AG04450 (cell line): ENCODE data around the gene H6PD. TPM values are rescaled to one million over a fixed set of nuclear protein-coding genes. Genes with fewer than 3 reads are reported as not detected.

ENCODE experiments used
- CTCF ChIA-PET: fragments of 300-600, 350-600 bp; formaldehyde crosslinking; extraction: SDS; loops from one replicate; lab custom pipeline; 2022; ENCODE audit warnings: antibody characterized with exemption, inconsistent platforms; lab: Charles Lee
- POLR2A ChIA-PET: fragments of 350-600 bp; formaldehyde crosslinking; extraction: SDS; loops from one replicate; lab custom pipeline; 2021; ENCODE audit warnings: antibody characterized with exemption, inconsistent platforms; lab: Yijun Ruan, JAX
- DNase-seq: peaks from one replicate; pipeline ENCODE4 v3.0.0-alpha.2; 2011; ENCODE audit warnings: low read depth, low spot score
- H3K27ac ChIP-seq: one replicate; pipeline ENCODE4 v1.5.1; 2012; ENCODE audit warnings: low read depth, low read length, control low read depth
- H3K27me3 ChIP-seq: one replicate; pipeline ENCODE4 v1.6.0; 2012; ENCODE audit warnings: low read length; ENCODE audit not compliant: control insufficient read depth, insufficient read depth
- H3K4me3 ChIP-seq: 2 replicates; pipeline ENCODE4 v1.5.1; 2011; ENCODE audit warnings: mild to moderate bottlenecking, low read depth, low read length, control low read depth
- H3K9me3 ChIP-seq: 2 replicates; pipeline ENCODE4 v1.5.1; 2012; ENCODE audit warnings: low read length; ENCODE audit not compliant: control insufficient read depth, insufficient read depth
- CTCF ChIP-seq: IDR thresholded peaks from 2 replicates; pipeline ENCODE4 v1.5.1; 2011; ENCODE audit warnings: low read depth, low read length, control low read depth, inconsistent platforms
- polyA plus RNA-seq: library from polyadenylated mRNA; depleted of rRNA; stranded (reverse); fragments of >200 nt; gene quantifications from 2 replicates; pipeline ENCODE4 v1.2.3, GENCODE V29; 2011

H6PD gene
- polyA plus RNA-seq, 1 experiment = 18.3 TPM

DNA sequence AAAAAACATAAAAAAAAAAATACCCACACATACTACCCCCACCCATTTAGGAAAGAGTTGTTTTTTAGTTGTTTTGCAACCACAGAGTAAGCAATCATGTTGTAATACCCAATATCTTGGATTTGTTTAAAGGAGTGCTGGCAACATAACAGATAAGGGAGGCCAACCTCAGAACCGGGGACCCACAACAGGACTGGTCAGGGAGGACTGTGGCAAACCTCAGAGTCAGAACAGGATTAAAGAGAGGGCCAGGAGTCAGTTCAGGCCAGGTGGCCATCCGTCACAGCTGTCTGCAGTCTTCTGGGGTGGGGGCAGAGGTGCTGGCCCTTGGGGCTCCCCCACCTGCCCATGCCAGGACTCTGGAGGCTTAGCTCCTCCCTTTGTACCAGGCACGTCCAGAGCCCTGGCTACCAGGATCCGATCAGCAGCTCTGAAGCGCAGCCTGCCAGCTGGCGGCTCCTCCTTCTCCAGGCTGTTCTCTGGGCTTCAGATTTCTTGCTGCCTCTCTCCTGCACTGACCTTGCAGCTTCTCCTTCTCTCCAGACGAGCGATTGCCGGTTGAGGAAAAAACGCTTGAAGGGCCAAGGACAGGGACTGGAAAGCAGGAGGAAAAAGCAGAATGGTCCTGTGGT is 7.9 kb downstream of the H6PD start:
- Histone ChIP-seq H3K9me3 (no peaks in the 10 kb centered on the region), H3K4me3 (no peak overlapping the region), H3K27me3 (no peaks in the 10 kb centered on the region), H3K27ac (no peak overlapping the region)
- ChIA-PET CTCF (interaction anchor here (1.1 to 2.8 kb wide), 3 partner anchors 9 to 131 kb away, joined by 3 to 10 read pairs (median 4); no protein-coding TSS in a partner anchor), POLR2A (interaction anchor here (0.7 to 1.1 kb wide), 2 partner anchors 33 to 174 kb away, joined by 3 read pairs; no protein-coding TSS in a partner anchor)
- TF ChIP-seq CTCF = no peak
- DNase-seq = no peak

- no peak overlapping the region for H3K27ac ChIP-seq
These were observed 8.6 kb downstream of the H6PD start for GRCh38 chr1:9243066-9243739.

DNA sequence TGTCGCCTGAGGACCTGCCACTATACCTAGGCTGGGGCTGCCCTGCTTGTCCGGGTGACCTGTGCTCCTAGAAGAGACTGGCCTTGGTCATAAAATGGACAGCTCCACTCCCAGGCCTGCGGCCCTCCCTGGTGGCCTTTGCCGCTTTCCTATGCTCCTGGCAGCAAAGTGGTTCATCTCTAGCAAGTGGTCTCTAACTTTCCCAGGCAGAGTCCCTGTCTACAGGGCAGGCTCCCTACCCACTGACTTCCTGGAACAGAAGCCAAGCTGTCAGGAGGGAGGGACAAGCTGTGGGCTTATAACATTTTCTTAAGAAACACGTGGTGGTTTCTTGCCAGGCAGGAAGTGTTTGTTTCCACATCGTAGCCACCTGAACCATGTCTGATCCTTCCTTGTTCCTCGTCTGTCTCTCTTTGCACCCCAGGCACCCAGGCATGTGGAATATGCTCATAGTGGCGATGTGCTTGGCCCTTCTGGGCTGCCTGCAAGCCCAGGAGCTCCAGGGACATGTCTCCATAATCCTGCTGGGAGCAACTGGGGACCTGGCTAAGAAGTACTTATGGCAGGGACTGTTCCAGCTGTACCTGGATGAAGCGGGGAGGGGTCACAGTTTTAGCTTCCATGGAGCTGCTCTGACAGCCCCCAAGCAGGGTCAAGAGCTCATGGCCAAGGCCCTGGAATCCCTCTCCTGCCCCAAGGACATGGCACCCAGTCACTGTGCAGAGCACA is 10.1 kb downstream of the H6PD start:
- ChIA-PET CTCF (interaction anchor here (1.2 to 2.8 kb wide), 3 partner anchors 10 to 251 kb away, joined by 3 to 10 read pairs (median 4); partner anchors contain the start of gene H6PD), POLR2A (interaction anchor here (0.5 to 1.2 kb wide), 3 partner anchors 10 to 76 kb away, joined by 3 to 10 read pairs (median 4); partner anchors contain the start of gene H6PD)
- no peak for TF ChIP-seq CTCF
- DNase-seq = no peak
- no peaks in the 10 kb centered on the region for H3K27me3 ChIP-seq
- no peak overlapping the region for H3K27ac ChIP-seq
- no peak overlapping the region for H3K4me3 ChIP-seq
- no peaks in the 10 kb centered on the region; the same call in 1 of the 2 replicates for H3K9me3 ChIP-seq

More at GRCh38 chr1:9243066-9243739, 8.6 kb downstream of the H6PD start:
- CTCF ChIA-PET = interaction anchor here (0.6 to 2.8 kb wide), 5 partner anchors 8 to 327 kb away, joined by 3 to 10 read pairs (median 4); no protein-coding TSS in a partner anchor
- Histone ChIP-seq H3K4me3 (no peak overlapping the region), H3K9me3 (no peaks in the 10 kb centered on the region), H3K27me3 (no peaks in the 10 kb centered on the region)
- POLR2A ChIA-PET = interaction anchor here (1.1 kb wide), 1 partner anchor 32 kb away, joined by 3 read pairs; no protein-coding TSS in a partner anchor
- no peak for DNase-seq
- no peak for TF ChIP-seq CTCF

- CTCF ChIA-PET = interaction anchor here (0.9 to 2.8 kb wide), 3 partner anchors 11 to 134 kb away, joined by 3 to 10 read pairs (median 4); partner anchors contain the start of gene H6PD
- POLR2A ChIA-PET = interaction anchor here (0.9 to 1.2 kb wide), 2 partner anchors 11 to 43 kb away, joined by 4 to 10 read pairs; partner anchors contain the start of gene H6PD
These were observed 10.7 kb downstream of the H6PD start for GRCh38 chr1:9245230-9245619.

More at GRCh38 chr1:9245230-9245619, 10.7 kb downstream of the H6PD start:
- DNase-seq = no peak
- H3K4me3 ChIP-seq = no peak overlapping the region
- H3K27ac ChIP-seq = no peak overlapping the region
- no peak for TF ChIP-seq CTCF
- no peaks in the 10 kb centered on the region for H3K27me3 ChIP-seq
- H3K9me3 ChIP-seq = no peaks in the 10 kb centered on the region; the same call in 1 of the 2 replicates
